Ascending aorta (tissue), 2 donors: ENCODE measurements around the gene MGLL. TPM values are rescaled to one million over a fixed set of nuclear protein-coding genes. Genes with fewer than 3 reads are reported as not detected.

Experiments
- DNase-seq, 2 donors: peaks; one replicate each; pipeline ENCODE4 v3.0.0-alpha.2; 2019; ENCODE audit warnings: low spot score in 2 of 2
- H3K27ac ChIP-seq, 2 donors: fragments of 200-600 bp; sonication (generic); one replicate each; pipeline ENCODE4 v1.5.1; 2016 to 2017; ENCODE audit warnings: mild to moderate bottlenecking in 1 of 2
- H3K27me3 ChIP-seq: fragments of 200-600 bp; sonication (generic); one replicate; pipeline ENCODE4 v1.5.1; 2017
- H3K36me3 ChIP-seq, 2 donors: fragments of 200-600 bp; sonication (generic); one replicate each; pipeline ENCODE4 v1.5.1; 2016
- H3K4me1 ChIP-seq, 2 donors: fragments of 200-600 bp; sonication (generic); one replicate each; pipeline ENCODE4 v1.5.1; 2016 to 2017; ENCODE audit warnings: mild to moderate bottlenecking in 1 of 2
- H3K4me3 ChIP-seq, 2 donors: fragments of 200-600 bp; sonication (generic); one replicate each; pipeline ENCODE4 v1.5.1; 2016 to 2017; ENCODE audit warnings: mild to moderate bottlenecking in 1 of 2
- H3K9me3 ChIP-seq, 2 donors: fragments of 200-600 bp; sonication (generic); one replicate each; pipeline ENCODE4 v1.5.1; 2016
- intact Hi-C: fragments of 100-400 bp; cut with DNase I; formaldehyde crosslinking; loops from one replicate; pipeline ENCODE4 v1.15.1; 2023
- total RNA-seq: library from RNA; depleted of rRNA; stranded (reverse); fragments of >200 nt; gene quantifications from one replicate; pipeline ENCODE4 v1.1.0, GENCODE V29; 2016
- TF ChIP-seq, protein P1 (sequence below), 3 experiments: fragments of 200-600 bp in 2 of 3; fragments of 450-650 bp in 1 of 3; sonication (generic) in 2 of 3; IDR thresholded peaks; one replicate each; pipeline ENCODE4 v1.5.1; 2016 to 2019; ENCODE audit warnings: antibody characterized with exemption in 3 of 3, mild to moderate bottlenecking in 1 of 3, moderate library complexity in 1 of 3

MGLL gene
- total RNA-seq, 1 donor from 2014 or later = 101 TPM

DNA sequence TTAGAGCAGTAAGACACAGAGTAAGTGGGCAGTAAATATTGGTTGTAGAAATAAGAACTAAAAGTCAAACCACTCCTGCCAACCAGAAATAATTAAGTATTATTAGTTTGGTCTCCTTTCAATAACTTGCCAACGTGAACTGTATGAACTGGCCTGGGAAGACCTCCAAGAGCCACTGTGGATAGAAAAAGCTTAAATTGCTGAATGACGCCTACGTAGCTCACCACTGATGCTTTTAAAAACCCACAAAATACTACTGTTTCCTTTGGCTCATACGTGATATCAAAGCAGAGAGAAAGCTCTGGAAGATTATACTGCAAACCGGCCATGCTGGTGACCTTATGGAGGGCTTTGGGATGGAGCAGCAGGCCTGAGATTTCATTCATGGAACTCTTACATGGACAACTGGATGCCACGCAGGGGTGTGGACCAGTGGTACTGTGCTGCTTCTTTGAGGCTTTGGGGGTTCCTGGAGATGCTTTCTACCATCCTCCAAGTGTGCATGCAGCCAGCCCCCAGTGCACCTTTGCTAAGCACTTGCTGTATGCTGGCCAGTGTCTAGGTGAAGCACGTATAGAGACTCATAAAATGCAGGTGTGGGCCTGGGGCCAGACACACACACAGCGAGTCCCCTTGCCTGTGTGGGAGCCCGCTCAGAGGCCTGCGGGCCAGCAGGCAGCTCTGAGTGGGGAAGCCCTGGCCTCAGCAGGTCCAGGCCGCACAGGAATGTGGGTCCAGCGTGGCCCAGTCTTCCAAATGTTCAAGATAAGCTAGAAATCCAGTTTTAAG lies 82.8 kb downstream of the MGLL start:
- Histone ChIP-seq H3K27ac (peak overlapping the region; percentile 46 to 54), H3K9me3 (no peaks in the 10 kb centered on the region), H3K36me3 (no peaks in the 10 kb centered on the region), H3K27me3 (no peaks in the 10 kb centered on the region), H3K4me3 (no peak overlapping the region), H3K4me1 (peaks cover 5 to 48% of the 10 kb centered on the region in 2 donors)
- no peak for DNase-seq
- TF ChIP-seq, protein P1, sequence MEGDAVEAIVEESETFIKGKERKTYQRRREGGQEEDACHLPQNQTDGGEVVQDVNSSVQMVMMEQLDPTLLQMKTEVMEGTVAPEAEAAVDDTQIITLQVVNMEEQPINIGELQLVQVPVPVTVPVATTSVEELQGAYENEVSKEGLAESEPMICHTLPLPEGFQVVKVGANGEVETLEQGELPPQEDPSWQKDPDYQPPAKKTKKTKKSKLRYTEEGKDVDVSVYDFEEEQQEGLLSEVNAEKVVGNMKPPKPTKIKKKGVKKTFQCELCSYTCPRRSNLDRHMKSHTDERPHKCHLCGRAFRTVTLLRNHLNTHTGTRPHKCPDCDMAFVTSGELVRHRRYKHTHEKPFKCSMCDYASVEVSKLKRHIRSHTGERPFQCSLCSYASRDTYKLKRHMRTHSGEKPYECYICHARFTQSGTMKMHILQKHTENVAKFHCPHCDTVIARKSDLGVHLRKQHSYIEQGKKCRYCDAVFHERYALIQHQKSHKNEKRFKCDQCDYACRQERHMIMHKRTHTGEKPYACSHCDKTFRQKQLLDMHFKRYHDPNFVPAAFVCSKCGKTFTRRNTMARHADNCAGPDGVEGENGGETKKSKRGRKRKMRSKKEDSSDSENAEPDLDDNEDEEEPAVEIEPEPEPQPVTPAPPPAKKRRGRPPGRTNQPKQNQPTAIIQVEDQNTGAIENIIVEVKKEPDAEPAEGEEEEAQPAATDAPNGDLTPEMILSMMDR (IDR thresholded peaks at IDR 0.05) = no peak
- intact Hi-C loops = no loop called here

DNA sequence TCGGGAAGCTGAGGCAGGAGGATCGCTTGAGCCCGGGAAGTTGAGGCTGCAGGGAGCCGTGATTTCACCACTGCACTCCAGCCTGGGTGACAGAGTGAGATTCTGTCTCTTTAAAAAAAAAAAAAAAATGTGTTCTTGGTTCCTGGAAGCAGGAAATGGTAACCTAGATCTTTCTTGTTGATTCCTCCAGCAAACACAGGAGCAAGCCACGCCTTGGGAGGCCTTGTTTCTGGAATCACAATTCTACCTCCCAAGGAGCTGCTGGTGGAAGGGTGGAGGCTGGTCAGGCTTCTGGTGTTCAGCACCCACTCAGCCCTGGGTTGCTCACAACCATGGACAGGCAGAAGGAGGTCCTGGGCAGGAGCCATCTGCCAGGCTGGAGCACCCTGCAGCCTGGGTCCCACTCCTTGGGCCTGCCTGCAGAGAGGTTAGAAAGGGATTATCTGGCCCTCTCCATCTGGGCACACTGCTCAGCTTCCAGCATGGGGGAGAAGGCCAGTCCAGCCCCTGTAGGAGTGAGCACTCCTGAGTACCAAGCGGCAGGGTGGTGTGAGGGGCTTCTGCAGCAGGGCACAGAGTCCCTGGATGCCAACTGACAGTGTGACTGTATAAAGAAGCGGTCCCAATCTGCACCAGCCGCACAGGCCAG lies 84.0 kb downstream of the MGLL start:
- Histone ChIP-seq H3K27ac (peak overlapping the region; percentile 54 to 62), H3K27me3 (no peaks in the 10 kb centered on the region), H3K9me3 (no peaks in the 10 kb centered on the region), H3K36me3 (no peaks in the 10 kb centered on the region), H3K4me3 (no peak overlapping the region), H3K4me1 (peaks cover 5 to 53% of the 10 kb centered on the region in 2 donors)
- DNase-seq = no peak
- TF ChIP-seq, protein P1 (IDR thresholded peaks at IDR 0.05) = no peak
- intact Hi-C loops = no loop called here

DNA sequence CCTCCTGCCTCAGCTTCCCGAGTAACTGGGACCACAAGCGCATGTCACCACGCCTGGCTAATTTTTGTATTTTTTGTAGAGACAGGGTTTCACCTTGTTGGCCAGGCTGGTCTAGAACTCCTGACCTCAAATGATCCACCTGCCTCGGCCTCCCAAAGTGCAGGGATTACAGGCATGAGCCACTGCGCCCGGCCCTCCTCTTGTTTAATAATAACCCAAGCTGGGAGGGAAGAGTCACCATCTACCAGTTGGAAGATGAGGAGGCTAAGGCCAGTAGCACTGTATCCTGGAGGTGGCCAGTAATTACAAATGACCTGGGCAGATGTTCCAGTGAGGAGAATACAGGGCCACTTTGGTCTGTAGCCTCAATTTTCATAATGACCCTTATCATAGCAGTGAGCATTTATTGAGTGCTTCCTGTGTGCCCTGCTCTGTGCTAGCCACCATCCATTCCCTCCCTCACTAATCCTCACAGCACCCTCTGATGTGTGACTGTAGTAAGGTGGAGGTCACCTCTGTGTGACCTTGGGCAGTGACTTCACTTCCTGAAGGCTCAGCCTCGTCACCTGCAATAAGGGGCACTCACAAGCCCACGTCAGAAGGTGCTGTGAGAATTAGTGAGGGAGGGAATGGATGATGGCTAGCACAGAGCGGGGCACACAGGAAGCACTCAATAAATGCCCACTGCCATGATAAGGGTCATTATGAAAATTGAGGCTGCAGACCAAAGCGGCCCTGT lies 85.3 kb downstream of the MGLL start:
- Histone ChIP-seq H3K9me3 (no peaks in the 10 kb centered on the region), H3K27ac (peak overlapping the region; percentile 1 to 62), H3K4me3 (peak overlapping the region in 1 of 2 donors; percentile 35), H3K4me1 (peaks cover 5 to 63% of the 10 kb centered on the region in 2 donors), H3K36me3 (no peaks in the 10 kb centered on the region), H3K27me3 (no peaks in the 10 kb centered on the region)
- DNase-seq = no peak
- TF ChIP-seq, protein P1 (IDR thresholded peaks at IDR 0.05) = no peak
- intact Hi-C loops = loop anchor here (1.0 kb wide), 2 partner anchors 10 to 39 kb away; no protein-coding TSS in a partner anchor

DNA sequence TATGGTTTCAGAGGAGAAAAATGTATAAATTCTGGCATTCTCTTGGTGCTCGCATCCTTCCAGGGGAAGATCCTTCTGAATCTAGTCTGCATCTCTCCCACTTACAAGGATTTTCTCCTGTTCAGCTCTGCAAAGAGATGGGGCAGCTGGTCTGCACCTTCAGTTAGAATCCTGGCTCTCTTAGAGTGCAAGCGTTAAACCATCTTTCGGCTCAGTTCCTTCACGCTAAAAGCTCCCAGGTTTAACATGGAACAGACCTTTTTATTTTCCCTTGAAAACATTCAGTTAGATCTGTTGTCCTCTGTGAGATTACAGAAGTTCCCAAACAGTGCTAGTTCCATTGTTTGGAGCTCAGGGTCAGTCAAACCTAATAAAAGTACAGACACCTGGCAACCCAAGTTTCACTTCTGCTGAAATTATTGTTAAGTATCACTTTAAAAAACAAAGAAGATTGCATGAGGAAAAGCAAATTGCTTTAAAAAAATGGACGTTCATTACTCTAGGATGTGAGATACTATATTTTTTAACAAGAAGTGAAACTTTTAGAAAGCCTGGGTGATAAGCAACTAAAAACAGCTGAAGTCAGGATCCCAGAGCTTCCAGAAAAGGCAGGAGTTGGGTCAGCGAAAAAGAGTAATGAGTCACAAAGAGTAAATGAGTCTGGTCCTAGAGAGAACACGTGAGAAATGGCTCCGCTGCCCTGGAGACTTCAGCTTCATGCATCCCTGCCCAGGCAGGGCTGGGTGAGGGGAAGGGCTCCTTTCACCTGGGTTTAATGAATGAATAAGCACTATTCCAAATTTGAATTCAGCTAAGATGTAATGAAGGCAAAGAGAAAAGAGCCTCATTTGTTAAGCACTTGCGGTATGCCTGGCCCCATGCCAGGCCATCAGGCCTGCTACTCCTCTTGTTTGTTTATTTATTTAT lies 86.3 kb downstream of the MGLL start:
- H3K4me3 ChIP-seq = peak overlapping the region in 1 of 2 donors; percentile 35
- H3K27me3 ChIP-seq = no peaks in the 10 kb centered on the region
- no peaks in the 10 kb centered on the region for H3K9me3 ChIP-seq
- no peaks in the 10 kb centered on the region for H3K36me3 ChIP-seq
- peak in 1 of 2 donors; percentile 78 for DNase-seq
- peaks cover 5 to 68% of the 10 kb centered on the region in 2 donors for H3K4me1 ChIP-seq
- intact Hi-C loops = loop anchor here (1.0 kb wide), 1 partner anchor 38 kb away; no protein-coding TSS in a partner anchor
- peak overlapping the region; percentile 57 to 62 for H3K27ac ChIP-seq
- TF ChIP-seq, protein P1 (IDR thresholded peaks at IDR 0.05) = no peak
